ENCODE results near the gene RASA3. TPM values are rescaled to one million over a fixed set of nuclear protein-coding genes. Genes with fewer than 3 reads are reported as not detected.

Gene RASA3
- total RNA-seq, 1 experiment from 2014 or later: 22.3 TPM

DNA sequence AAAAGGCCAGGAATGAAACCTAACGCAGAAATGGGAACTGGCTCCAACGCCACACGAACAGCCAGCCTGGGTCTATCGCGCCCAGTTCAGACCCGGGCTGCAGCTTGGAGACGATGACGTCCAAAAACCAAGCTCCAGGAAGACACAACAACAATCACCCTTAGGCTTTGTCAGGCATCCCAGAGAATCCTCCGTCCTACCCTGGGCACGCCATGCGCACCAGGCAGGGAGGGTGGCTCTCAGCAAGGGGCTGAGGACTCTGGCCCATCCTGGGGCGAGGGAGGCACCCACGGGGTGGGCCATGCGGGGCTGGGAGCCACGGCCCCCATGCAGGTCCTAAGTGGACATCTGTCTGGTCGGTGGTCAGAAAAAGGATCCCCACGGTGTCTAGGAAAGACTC, 9.0 kb downstream of the RASA3 start:
- ChIA-PET CTCF (no interaction called here), POLR2A (no interaction called here)
- DNase-seq (ENCODE audit: low spot score) (no peak), ATAC-seq (no peak)
- H3K9me3 Mint-ChIP-seq: no peaks in the 10 kb centered on the region
- H3K4me1 Mint-ChIP-seq: peaks cover 43% of the 10 kb centered on the region
- H3K36me3 Mint-ChIP-seq: no peaks in the 10 kb centered on the region
- TF ChIP-seq ETV6 (CRISPR knock-in tag; IDR thresholded peaks at IDR 0.05): no peak
- TF ChIP-seq ZNF423 (CRISPR knock-in tag; IDR thresholded peaks at IDR 0.05): no peak
- no peak for TF ChIP-seq CBFB (CRISPR knock-in tag; IDR thresholded peaks at IDR 0.05; ENCODE audit: low read depth)
- no peak for TF ChIP-seq ZNF138 (CRISPR knock-in tag; conservative IDR thresholded peaks at IDR 0.05)
- TF ChIP-seq ELF4 (CRISPR knock-in tag; IDR thresholded peaks at IDR 0.05; ENCODE audit: low read depth): no peak
- no peak for TF ChIP-seq ZNF219 (CRISPR knock-in tag; IDR thresholded peaks at IDR 0.05; ENCODE audit: borderline replicate concordance)
- no peak for TF ChIP-seq NFE2L1 (CRISPR knock-in tag; IDR thresholded peaks at IDR 0.05)
- H3K4me3 Mint-ChIP-seq: no peak overlapping the region
- no peaks in the 10 kb centered on the region for H3K27me3 Mint-ChIP-seq (ENCODE audit: low read depth)
- H3K27ac Mint-ChIP-seq: peak overlapping the region; percentile 56; the same call in 1 of the 2 replicates

DNA sequence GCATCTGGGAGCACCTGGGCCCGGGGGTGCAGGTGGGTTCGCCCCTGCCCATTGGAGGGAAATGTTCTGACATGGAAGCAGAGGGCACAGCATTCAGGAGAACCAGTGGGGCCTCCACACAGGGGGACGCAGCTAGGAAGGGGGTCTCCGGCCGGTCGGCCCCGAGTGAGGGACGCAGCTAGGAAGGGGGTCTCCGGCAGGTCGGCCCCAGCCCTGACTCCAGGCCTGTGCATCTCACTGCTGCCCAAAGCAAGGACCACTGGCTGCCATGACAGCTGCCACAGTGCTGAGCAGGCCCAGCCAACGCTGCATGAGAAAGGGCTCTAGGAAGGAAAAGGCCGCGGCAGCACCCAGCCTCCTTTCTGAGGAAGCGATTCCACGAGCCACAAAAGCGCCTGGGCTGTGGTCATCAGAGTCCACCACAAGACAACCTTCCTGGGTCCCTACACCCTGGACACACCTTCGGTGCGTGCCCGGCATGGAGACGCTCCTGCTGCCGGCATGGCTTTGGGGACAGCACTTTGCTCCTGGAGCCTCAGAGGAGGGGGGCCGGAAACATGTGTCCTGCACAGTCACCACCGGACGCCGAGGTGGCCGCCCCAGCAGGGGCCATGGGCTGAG, 9.7 kb downstream of the RASA3 start:
- ATAC-seq: no peak
- no peak for DNase-seq (ENCODE audit: low spot score)
- H3K27me3 Mint-ChIP-seq (ENCODE audit: low read depth): no peaks in the 10 kb centered on the region
- H3K9me3 Mint-ChIP-seq: no peaks in the 10 kb centered on the region
- CTCF ChIA-PET: no interaction called here
- H3K4me1 Mint-ChIP-seq: peaks cover 43% of the 10 kb centered on the region
- TF ChIP-seq GRHL2 (CRISPR knock-in tag; IDR thresholded peaks at IDR 0.05; ENCODE audit: insufficient replicate concordance, severe bottlenecking): no peak
- TF ChIP-seq JAZF1 (CRISPR knock-in tag; IDR thresholded peaks at IDR 0.05): no peak
- TF ChIP-seq FOXJ3 (CRISPR knock-in tag; IDR thresholded peaks at IDR 0.05; ENCODE audit: borderline replicate concordance): no peak
- no peak for TF ChIP-seq TCF7 (CRISPR knock-in tag; IDR thresholded peaks at IDR 0.05; ENCODE audit: low read depth)
- H3K36me3 Mint-ChIP-seq: no peaks in the 10 kb centered on the region
- H3K27ac Mint-ChIP-seq: peak overlapping the region; percentile 56; the same call in 1 of the 2 replicates
- no peak overlapping the region for H3K4me3 Mint-ChIP-seq
- POLR2A ChIA-PET: no interaction called here

- ATAC-seq (no peak), DNase-seq (ENCODE audit: low spot score) (no peak)
- H3K27ac Mint-ChIP-seq: no peak overlapping the region
- ChIA-PET CTCF (interaction anchor here (1.2 kb wide), 1 partner anchor 9 kb away, joined by 4 read pairs; no protein-coding TSS in a partner anchor), POLR2A (no interaction called here)
- H3K4me3 Mint-ChIP-seq: no peak overlapping the region
- H3K9me3 Mint-ChIP-seq: no peaks in the 10 kb centered on the region; the same call in 1 of the 2 replicates
- H3K36me3 Mint-ChIP-seq: no peaks in the 10 kb centered on the region
- TF ChIP-seq JAZF1 (CRISPR knock-in tag; IDR thresholded peaks at IDR 0.05) (no peak), ZNF425 (CRISPR knock-in tag; conservative IDR thresholded peaks at IDR 0.05) (no peak)
- H3K4me1 Mint-ChIP-seq: peaks cover 37% of the 10 kb centered on the region
- H3K27me3 Mint-ChIP-seq (ENCODE audit: low read depth): no peaks in the 10 kb centered on the region
These were observed 10.3 kb downstream of the RASA3 start for GRCh38 chr13:114122127-114122511.

GRCh38 chr13:114121496-114122126, 10.8 kb downstream of the RASA3 start:
- H3K9me3 Mint-ChIP-seq: no peaks in the 10 kb centered on the region; the same call in 1 of the 2 replicates
- no peak; the same call in 1 of the 2 replicates for ATAC-seq
- H3K36me3 Mint-ChIP-seq: no peaks in the 10 kb centered on the region
- H3K4me3 Mint-ChIP-seq: no peak overlapping the region
- DNase-seq (ENCODE audit: low spot score): no peak
- H3K27me3 Mint-ChIP-seq (ENCODE audit: low read depth): no peaks in the 10 kb centered on the region
- peaks cover 34% of the 10 kb centered on the region for H3K4me1 Mint-ChIP-seq
- H3K27ac Mint-ChIP-seq: peak overlapping the region; percentile 60; the same call in 1 of the 2 replicates
- POLR2A ChIA-PET: no interaction called here
- CTCF ChIA-PET: interaction anchor here (1.2 kb wide), 1 partner anchor 9 kb away, joined by 4 read pairs; no protein-coding TSS in a partner anchor
- TF ChIP-seq ATF6 (CRISPR knock-in tag; IDR thresholded peaks at IDR 0.05): no peak
- TF ChIP-seq KAT7 (CRISPR knock-in tag; IDR thresholded peaks at IDR 0.05; ENCODE audit: borderline replicate concordance): no peak
- TF ChIP-seq, protein P1, sequence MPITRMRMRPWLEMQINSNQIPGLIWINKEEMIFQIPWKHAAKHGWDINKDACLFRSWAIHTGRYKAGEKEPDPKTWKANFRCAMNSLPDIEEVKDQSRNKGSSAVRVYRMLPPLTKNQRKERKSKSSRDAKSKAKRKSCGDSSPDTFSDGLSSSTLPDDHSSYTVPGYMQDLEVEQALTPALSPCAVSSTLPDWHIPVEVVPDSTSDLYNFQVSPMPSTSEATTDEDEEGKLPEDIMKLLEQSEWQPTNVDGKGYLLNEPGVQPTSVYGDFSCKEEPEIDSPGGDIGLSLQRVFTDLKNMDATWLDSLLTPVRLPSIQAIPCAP (CRISPR knock-in tag; IDR thresholded peaks at IDR 0.05): no peak
- TF ChIP-seq TEAD1 (CRISPR knock-in tag; IDR thresholded peaks at IDR 0.05): no peak
- no peak for TF ChIP-seq CREM (CRISPR knock-in tag; IDR thresholded peaks at IDR 0.05)
- TF ChIP-seq, protein P2, sequence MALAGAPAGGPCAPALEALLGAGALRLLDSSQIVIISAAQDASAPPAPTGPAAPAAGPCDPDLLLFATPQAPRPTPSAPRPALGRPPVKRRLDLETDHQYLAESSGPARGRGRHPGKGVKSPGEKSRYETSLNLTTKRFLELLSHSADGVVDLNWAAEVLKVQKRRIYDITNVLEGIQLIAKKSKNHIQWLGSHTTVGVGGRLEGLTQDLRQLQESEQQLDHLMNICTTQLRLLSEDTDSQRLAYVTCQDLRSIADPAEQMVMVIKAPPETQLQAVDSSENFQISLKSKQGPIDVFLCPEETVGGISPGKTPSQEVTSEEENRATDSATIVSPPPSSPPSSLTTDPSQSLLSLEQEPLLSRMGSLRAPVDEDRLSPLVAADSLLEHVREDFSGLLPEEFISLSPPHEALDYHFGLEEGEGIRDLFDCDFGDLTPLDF (CRISPR knock-in tag; IDR thresholded peaks at IDR 0.05): no peak
- TF ChIP-seq GRHL2 (CRISPR knock-in tag; IDR thresholded peaks at IDR 0.05; ENCODE audit: insufficient replicate concordance, severe bottlenecking): no peak
- no peak for TF ChIP-seq EMX1 (CRISPR knock-in tag; IDR thresholded peaks at IDR 0.05)
- TF ChIP-seq ZNF121 (CRISPR knock-in tag; IDR thresholded peaks at IDR 0.05): no peak
